Muscle of arm (tissue), 12 donors: ENCODE measurements around the gene TBC1D5. TPM values are rescaled to one million over a fixed set of nuclear protein-coding genes. Genes with fewer than 3 reads are reported as not detected.

Experiments
- DNase-seq: peaks from one replicate; pipeline ENCODE4 v3.0.0-alpha.2; 2013
- polyA plus RNA-seq, 12 donors: library from polyadenylated mRNA; unstranded; fragments of 120-200 nt; gene quantifications; one replicate each; pipeline ENCODE4 v1.2.1, GENCODE V29; 2013; ENCODE audit not compliant: insufficient read length in 12 of 12

TBC1D5 gene
- polyA plus RNA-seq, 12 donors, result 26.0 to 38.1 (median 33.3) TPM; not detected in 1

DNA sequence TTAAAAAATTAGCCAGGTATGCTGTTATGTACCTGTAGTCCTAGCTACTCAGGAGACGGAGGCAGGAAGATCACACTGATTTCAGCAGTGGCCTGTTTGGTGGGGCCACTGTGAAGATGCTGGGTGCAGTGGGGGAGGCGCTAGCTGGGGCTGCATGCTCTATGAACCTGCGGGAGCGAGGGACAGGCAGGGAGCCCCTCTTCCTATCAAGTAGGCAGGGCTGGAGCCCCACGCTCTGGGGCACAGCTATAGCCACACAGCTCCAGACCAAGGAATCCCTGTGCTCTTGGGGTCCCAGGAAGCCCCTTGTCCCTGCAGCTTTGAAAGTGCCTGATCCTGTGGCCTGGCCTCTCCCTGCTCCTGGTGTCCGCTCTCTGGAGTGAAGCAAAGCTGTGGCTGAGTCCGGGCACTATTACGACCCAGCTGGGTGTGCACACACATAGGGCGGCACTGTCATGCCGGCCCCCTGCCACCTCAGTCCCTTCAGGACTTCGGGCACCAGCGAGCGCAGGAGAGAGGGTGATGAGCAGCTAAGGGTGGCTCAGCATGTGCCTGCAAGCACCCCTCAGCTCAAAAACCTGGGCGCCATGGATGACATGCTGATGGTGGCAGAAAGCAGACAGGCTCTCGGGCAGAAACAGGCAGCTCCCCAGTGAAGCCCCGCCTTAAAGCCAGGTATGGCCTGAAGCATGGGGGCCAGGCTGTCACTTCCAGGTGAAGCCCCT is 262.6 kb downstream of the TBC1D5 start:
- DNase-seq, result no peak

DNA sequence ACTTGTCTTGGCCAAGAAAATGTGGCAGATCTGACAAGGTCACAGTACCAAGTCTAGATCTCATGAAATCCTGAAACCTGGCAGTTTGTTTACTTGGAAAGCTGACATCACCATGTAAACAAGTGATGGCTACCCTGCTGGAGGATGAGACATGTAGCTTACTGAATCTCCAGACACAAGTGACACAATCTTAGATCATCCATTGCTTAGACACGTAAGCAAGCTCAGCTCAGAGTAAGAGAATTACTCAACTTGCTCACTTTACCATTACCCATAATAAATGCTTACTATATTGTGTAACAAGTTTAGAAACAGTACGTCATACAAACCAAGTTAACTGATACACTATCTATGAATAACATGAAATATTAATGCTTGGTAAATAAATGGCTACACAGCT is 263.8 kb downstream of the TBC1D5 start:
- no peak for DNase-seq

DNA sequence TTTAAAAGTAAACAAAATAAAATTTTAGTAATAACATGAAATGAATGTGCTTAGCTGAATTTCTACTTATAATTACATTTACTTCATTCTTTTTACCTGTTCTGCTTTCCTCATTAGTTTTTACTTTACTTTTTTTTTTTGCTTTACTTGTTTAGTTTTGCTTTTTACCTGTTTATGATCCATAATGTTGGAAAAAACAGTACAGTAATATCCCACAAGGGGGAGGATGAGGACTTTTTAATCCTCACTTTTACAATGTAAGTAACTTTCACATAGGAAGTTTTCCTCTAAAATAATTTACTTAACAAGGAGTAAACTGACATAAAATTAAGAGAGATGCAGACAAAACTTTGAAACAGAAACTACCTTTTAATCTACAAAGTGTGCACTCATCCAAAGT is 268.7 kb downstream of the TBC1D5 start:
- DNase-seq, result peak; percentile 6

DNA sequence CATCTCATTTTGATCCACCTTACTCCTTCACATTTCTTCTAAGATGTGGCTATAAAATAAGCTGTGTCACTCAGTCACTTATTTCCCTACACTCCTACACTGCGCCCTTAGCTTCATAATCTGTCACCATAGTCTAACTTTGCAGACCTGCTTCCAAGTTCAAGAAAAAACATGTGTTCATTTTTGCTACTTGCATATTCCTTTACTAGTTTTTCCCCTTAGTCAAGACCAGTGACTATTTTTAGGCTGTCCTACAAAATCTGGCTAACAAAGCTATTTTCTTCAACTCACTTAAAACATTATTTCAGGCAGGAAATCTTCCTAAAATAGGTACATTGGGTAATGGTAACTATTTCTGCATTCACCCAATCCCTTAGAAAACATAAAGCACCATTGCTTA is 272.5 kb downstream of the TBC1D5 start:
- no peak for DNase-seq

DNA sequence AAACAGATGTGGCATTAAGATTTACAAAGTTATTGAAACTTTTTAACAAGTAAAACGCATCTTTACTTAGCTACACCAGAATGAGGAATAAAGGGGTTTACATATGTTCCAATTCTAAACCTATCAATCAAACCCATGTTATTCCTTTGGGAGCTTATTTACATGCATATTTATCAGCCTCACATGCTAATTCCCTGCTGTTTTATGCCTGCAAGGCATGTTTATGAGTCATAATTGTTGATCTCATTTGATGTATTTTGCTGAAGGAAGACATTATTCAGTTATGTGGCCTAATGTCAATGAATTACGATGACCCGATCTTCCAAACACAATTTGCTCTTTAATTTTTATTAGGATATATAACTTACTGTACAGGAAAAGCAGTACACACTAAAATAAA is 272.9 kb downstream of the TBC1D5 start:
- DNase-seq, result no peak

DNA sequence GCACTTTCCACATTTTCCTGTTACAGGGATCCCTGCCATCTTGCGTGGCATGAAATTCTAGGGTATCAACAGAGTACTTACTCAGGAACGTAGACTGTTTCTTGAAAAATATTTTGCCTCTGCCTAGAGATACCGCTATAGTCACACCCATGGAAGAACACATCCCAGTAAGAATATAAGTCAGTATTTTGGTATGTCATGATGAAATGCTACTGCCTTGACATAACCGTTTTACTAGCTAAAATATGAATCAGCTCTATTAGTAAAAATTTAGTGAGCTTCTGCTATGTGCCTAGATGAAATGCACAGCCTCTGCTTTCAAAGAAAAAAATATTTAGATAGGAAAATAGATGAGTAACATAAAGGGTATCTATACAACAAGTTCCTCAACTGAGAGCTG is 276.4 kb downstream of the TBC1D5 start:
- no peak for DNase-seq

DNA sequence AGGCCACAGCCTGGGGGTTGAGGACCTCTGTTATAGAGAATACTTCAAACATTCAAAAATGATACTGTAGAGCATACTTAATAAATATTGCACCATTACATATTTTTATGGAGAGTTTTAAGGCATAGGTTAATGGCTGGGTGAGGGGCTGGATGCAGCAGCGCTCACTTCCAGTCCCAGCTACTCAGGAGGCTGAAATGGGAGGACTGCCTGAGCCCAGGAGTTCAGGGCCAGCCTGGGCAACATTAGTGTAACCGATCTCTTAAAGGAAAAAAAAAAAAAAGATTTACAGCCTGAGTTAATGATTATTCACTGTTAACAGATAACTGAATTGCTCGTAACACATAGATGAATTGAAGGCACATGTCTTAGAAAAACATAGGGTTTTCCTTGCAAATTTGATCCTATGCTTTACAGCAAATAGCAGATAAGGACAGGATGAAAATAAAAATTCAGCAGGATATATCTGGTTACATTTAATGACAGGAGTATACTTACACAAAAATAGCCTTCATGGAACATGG is 282.9 kb downstream of the TBC1D5 start:
- no peak for DNase-seq

DNA sequence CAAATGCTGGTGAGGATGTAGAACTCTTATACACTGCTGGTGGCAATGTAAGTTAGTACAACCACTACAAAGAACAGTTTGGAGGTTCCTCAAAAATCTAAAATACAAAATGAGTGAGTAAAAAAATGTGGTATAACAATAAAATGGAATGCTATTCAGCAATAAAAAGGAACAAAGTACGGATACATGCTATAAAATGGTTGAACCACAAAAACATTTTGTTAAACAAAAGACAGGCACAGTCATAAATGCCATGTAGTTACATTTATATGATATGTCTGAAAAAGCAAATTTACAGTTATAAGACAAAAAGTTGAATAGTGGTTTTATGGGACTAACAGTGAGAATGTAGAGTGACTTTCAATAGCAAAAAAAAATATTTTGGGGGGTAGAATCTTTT is 285.8 kb downstream of the TBC1D5 start:
- no peak for DNase-seq

DNA sequence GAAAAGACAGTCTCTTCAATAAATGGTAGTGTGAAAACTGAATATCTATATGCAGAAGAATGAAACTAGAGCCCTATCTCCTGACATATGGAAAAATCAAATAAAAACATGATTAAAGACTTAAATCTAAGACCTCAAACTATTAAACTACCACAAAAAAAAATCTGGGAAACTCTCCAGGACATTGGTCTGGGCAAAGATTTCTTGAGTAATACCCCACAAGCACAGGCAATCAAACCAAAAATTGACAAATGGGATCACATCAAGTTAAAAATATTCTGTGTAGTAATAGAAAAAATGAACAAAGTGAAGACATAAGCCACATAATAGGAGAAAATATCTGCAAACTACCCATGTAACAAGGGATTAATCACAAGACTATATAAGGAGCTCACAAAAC is 286.4 kb downstream of the TBC1D5 start:
- DNase-seq, result no peak

DNA sequence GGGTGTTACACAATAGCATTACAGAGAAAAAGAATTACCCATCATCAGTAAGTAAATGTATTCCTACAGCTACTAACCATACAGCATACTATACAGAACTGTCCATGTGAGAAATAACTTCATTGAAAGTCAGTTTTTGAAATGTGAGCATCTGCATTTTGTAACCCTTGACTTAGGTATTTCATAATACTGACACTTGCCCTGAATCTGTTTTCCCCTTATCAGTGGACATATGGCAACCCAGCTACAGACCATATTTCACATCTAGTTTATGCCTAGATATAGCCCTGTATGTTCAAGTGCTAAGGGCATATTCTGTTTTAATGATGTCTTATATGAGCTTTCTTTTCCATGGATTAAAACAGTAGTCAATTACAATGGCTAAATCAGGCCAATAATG is 297.6 kb downstream of the TBC1D5 start:
- DNase-seq, result no peak

DNA sequence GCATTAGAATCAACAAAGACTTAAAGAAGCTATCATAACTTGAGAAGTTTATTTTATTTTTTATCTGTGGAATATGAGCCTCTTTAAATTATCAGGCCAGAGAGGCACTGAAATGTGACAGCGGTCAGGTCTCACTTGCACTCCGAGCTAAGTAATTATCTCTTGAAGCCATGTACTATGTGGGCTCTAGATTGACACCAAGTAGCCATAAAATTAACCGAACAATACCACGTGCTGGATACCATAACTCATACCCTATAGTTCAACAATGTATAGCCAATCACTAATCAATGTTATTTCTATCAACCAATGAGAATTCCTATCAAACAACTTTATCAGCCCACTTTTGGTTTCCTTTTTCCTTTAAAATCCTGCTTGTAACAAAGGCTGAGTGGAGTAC is 299.3 kb downstream of the TBC1D5 start:
- no peak for DNase-seq

DNA sequence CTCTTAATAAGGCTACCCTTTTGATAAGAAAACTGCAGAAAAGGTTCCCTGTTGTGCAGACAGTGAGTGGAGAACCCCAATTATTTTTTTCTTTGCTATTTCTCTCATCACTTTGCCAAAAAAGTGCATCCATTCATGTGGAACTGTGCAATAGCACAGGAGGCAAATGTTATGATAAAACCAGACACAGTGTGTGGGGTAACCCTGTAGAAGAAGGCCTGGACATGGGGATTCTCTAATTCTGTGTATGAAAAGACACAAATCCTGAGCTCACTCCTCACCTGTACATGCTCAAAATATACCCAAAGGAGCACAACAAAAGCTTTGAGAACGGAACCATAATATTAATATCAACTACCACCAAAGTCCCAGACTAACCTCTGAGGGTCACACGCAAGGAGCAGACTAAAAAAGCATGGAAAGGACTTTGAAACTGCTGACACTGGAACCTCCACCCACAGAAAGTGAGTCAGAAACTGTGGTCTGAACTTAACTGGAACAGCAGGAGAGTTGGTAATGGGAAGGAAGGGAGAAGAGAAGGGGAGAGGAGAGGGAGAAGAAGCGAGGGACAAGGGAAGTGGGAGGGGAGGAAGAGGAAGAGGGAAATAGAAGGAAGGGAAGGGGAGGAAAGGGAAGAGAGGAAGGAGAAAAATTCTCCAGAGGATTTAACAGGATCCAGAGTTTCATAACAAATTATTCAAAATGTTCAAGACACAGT is 299.9 kb downstream of the TBC1D5 start:
- no peak for DNase-seq

DNA sequence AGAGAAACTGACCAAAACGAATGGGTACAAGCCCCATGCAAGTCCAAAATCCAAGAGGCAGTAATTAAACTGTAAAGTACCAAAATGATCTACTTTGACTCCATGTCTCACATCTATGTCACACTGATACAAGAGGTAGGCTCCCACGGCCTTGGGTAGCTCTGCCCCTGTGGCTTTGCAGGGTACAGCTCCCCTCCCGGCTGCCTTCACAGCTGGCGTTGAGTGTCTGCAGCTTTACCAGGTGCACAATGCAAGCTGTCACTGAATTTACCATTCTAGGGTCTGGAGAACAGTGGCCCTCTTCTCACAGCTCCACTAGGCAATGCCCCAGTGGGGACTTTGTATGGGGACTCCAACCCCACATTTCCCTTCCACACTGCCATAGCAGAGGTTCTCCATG is 308.6 kb downstream of the TBC1D5 start:
- no peak for DNase-seq

DNA sequence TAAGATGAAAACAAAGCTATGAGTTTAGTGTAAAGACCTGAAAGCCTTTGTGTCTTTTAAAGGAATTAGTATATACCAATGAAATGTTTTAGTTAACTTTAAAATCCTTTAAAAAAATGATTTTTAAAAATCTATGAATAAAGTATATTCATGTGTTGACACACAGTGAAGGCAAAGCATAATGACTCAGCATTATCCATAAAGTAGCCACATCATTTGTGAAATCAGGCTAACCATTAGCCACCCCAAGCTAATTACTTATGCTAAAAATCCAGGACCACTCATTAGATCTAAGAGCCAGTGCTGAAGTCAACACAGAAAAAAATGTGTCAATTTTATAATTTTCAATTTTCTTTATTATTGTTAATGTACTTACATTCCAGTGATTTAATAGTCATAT is 310.2 kb downstream of the TBC1D5 start:
- no peak for DNase-seq

DNA sequence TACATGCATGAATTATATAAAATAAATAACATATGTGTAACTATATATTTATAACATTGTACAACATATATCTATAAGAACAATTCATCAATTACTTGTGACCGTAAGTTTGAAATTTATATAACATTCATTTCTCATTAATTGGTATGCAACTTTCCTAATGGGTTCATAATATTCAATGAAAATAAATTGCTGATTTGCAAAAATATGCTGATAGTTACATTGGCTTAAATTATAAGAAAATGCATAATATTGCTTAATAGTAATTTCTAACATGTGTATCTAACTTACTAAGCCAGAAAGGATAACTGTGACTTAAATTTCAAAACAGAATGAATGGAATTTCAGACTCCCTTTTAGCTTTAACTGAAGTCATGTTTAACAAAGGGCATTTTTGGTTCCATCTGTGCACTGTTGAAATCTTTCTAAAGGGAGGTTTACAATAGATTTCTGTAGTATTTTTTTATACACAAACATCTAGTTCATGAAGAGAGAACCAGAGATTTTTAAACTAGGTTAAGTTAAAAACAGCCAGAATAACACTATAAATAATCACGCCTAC is 310.9 kb downstream of the TBC1D5 start:
- no peak for DNase-seq

DNA sequence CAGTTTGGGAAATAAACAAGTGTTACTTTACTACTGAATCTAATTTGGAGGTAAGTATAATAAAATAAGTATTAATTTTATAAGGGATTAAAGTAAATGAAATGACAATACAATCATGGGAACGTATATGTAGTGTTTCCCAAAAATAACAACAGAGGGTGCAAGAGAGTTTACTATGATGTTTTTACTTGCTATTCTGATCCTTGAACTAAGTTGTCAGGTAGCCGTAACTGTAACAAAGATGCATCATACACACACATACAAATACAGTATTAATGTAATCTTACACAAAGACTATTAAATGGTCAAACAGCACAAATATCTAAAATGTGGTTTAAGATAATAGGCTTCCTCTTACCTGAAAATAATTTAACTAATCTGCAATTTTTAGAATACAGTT is 311.4 kb downstream of the TBC1D5 start:
- DNase-seq, result peak; percentile 28

DNA sequence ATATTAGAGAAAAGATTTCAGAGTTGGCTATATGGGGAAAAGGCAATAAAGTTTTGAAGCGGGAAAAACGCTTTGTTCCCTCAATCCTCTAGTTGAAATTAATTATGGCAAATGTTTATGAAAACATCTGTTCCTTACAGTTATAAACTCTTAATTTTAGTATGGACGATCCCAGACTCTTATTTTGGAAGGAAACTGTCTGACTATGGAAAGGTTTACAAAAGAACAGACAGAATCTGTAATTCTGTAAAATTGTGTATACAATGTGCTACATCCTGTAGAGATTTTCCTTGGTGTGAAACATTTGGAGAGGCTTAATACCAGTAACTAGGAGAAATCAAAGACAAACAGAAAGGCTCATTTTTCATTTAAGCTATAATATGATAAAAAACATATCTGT is 311.8 kb downstream of the TBC1D5 start:
- no peak for DNase-seq

DNA sequence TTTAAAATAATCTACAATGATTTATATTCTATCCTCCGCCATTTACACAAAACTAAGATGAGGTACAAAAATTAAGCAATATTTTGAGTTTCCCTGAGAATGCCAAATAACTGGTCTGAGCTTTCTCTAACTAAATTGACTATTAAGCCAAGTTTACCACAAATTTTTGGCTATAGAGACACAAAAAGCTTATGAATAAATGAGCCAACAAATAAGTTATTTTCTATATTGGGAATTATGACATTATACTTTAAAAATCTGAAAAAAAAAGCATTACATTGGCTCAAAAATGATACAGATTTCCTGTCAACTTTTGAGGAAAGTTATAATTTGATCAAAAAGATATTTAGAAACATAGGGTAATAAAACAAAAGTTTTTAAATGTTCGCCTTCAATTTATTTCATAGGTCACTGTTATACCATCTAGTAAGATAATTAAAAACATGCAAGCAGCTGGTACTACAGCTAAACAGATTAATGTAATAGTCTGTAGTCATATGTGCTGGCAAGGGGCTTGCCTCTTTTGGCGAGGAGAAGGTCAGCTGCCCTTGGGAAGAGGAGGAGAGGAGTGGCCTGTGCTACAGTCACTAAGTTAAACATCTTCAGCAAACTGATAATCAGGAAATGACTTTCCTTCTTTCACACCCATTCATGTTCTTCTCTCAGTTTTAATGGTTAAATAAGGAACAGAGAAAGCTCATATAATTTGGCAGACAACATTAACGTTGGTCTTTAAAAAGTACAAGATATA is 318.5 kb downstream of the TBC1D5 start:
- DNase-seq, result peak; percentile 34

DNA sequence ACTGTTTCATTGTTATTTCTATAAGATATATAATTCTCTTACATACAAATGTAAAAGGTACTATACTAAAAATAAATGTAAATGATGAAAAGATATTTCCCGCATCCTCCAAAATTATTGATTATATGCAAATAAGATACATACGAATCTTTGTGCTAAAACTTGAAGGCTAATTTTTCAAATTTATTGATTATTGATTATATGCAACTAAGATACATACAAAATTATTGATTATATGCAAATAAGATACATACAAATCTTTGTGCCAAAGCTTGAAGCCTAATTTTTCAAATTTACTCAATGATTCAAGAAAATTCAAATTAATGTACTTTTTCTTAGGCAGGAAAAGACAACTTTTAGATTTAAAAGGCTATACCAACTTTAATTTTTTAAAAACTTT is 319.8 kb downstream of the TBC1D5 start:
- no peak for DNase-seq

DNA sequence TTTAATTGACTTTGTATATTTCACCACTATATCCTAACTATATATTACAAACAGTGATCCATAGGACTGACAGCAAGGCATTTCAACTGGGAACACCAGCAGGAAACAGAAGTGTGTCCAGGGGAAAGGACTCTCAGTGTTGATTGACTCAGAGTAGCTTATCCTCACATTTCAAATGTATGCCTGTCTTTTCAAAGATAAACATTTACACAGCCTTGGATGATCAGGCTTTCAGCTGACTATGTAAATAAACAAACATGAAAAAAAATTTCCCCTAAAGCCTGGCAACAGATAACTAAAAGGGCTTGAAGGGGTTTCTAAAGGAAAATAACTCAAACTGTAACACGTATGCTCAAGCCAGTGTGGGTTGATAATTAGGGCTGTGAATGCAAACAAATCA is 321.8 kb downstream of the TBC1D5 start:
- DNase-seq, result no peak

DNA sequence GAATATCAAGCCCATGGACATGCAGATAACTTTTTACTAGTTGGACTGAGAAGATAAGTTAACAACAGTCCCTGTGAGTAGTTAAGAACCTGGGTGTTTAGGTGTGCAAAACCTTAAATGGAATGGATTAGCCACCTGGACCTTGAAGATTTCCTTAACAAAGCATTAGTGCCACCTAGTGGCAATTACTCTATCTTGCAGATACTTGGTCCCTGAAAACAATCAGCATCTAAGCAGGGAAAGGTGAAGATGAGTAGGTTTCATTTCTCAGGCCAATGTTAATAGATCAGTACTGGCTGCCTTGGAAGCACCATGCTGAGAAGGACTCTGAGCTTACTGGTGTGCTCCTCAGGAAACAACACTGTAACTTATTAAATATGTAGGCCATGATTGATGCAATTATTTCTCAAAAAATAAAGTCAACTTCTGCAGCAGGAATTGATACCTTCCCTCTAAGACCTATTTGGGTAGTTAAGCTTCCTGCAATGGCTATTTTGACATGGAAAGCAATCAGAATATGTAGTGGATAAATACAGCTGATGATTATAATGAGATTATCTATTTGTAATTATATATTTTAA is 329.4 kb downstream of the TBC1D5 start:
- no peak for DNase-seq
